Activated naive CD8-positive, alpha-beta T cell treated with anti-CD3 and anti-CD28 coated beads for 36 hours (primary cell): ENCODE measurements around the gene ADCY5. TPM values are rescaled to one million over a fixed set of nuclear protein-coding genes. Genes with fewer than 3 reads are reported as not detected.

Source experiments
- DNase-seq: peaks from one replicate; pipeline ENCODE4 v3.0.0; 2021
- H3K27ac Mint-ChIP-seq: one replicate; pipeline ENCODE4 v1.8.0; 2022; ENCODE audit warnings: mild to moderate bottlenecking, moderate library complexity, mixed read lengths
- H3K27me3 Mint-ChIP-seq: one replicate; pipeline ENCODE4 v1.8.0; 2022; ENCODE audit warnings: mild to moderate bottlenecking, mixed read lengths
- H3K36me3 Mint-ChIP-seq: one replicate; pipeline ENCODE4 v1.8.0; 2021; ENCODE audit warnings: mild to moderate bottlenecking, mixed read lengths
- H3K4me1 Mint-ChIP-seq: one replicate; pipeline ENCODE4 v1.8.0; 2021; ENCODE audit warnings: mixed read lengths
- H3K4me3 Mint-ChIP-seq: one replicate; pipeline ENCODE4 v1.8.0; 2022; ENCODE audit warnings: mild to moderate bottlenecking, moderate library complexity, mixed read lengths
- H3K9me3 Mint-ChIP-seq: one replicate; pipeline ENCODE4 v1.8.0; 2022; ENCODE audit warnings: mixed read lengths
- total RNA-seq, 2 experiments: library from RNA; stranded (reverse); gene quantifications; one replicate each; pipeline ENCODE4 v1.2.3, GENCODE V29; 2021

The ADCY5 gene
- total RNA-seq, 2 experiments from 2014 or later = not detected

GRCh38 chr3:123412076-123412475 is 36.8 kb downstream of the ADCY5 start:
- DNase-seq = no peak
- no peaks in the 10 kb centered on the region for H3K27me3 Mint-ChIP-seq
- H3K4me1 Mint-ChIP-seq = no peaks in the 10 kb centered on the region
- no peak overlapping the region for H3K4me3 Mint-ChIP-seq
- no peaks in the 10 kb centered on the region for H3K36me3 Mint-ChIP-seq
- no peaks in the 10 kb centered on the region for H3K9me3 Mint-ChIP-seq
- no peak overlapping the region for H3K27ac Mint-ChIP-seq

- no peaks in the 10 kb centered on the region for H3K36me3 Mint-ChIP-seq
- H3K4me1 Mint-ChIP-seq = no peaks in the 10 kb centered on the region
- no peaks in the 10 kb centered on the region for H3K27me3 Mint-ChIP-seq
- H3K4me3 Mint-ChIP-seq = no peak overlapping the region
- no peaks in the 10 kb centered on the region for H3K9me3 Mint-ChIP-seq
- H3K27ac Mint-ChIP-seq = no peak overlapping the region
- DNase-seq = no peak
Measured at GRCh38 chr3:123411340-123412040, 37.4 kb downstream of the ADCY5 start.

GRCh38 chr3:123410149-123410515 is 38.8 kb downstream of the ADCY5 start:
- Mint-ChIP-seq H3K4me1 (no peaks in the 10 kb centered on the region), H3K27ac (no peak overlapping the region), H3K36me3 (no peaks in the 10 kb centered on the region), H3K4me3 (no peak overlapping the region), H3K9me3 (no peaks in the 10 kb centered on the region), H3K27me3 (no peaks in the 10 kb centered on the region)
- no peak for DNase-seq

- no peak overlapping the region for H3K27ac Mint-ChIP-seq
- DNase-seq = no peak
- H3K4me1 Mint-ChIP-seq = no peaks in the 10 kb centered on the region
- no peaks in the 10 kb centered on the region for H3K36me3 Mint-ChIP-seq
- no peaks in the 10 kb centered on the region for H3K9me3 Mint-ChIP-seq
- H3K4me3 Mint-ChIP-seq = no peak overlapping the region
- no peaks in the 10 kb centered on the region for H3K27me3 Mint-ChIP-seq
Measured at GRCh38 chr3:123409443-123410148, 39.3 kb downstream of the ADCY5 start.

GRCh38 chr3:123406598-123406997 is 42.3 kb downstream of the ADCY5 start:
- H3K36me3 Mint-ChIP-seq = no peaks in the 10 kb centered on the region
- no peak for DNase-seq
- no peaks in the 10 kb centered on the region for H3K4me1 Mint-ChIP-seq
- no peak overlapping the region for H3K4me3 Mint-ChIP-seq
- no peaks in the 10 kb centered on the region for H3K27me3 Mint-ChIP-seq
- no peaks in the 10 kb centered on the region for H3K9me3 Mint-ChIP-seq
- no peak overlapping the region for H3K27ac Mint-ChIP-seq

GRCh38 chr3:123405936-123406510 is 42.9 kb downstream of the ADCY5 start:
- no peaks in the 10 kb centered on the region for H3K9me3 Mint-ChIP-seq
- no peak overlapping the region for H3K4me3 Mint-ChIP-seq
- H3K4me1 Mint-ChIP-seq = no peaks in the 10 kb centered on the region
- H3K27me3 Mint-ChIP-seq = no peaks in the 10 kb centered on the region
- H3K27ac Mint-ChIP-seq = no peak overlapping the region
- H3K36me3 Mint-ChIP-seq = no peaks in the 10 kb centered on the region
- DNase-seq = no peak

GRCh38 chr3:123405021-123405420 is 43.9 kb downstream of the ADCY5 start:
- Mint-ChIP-seq H3K9me3 (no peaks in the 10 kb centered on the region), H3K27ac (no peak overlapping the region), H3K27me3 (no peaks in the 10 kb centered on the region), H3K36me3 (no peaks in the 10 kb centered on the region), H3K4me1 (no peaks in the 10 kb centered on the region), H3K4me3 (no peak overlapping the region)
- no peak for DNase-seq

- no peak overlapping the region for H3K27ac Mint-ChIP-seq
- H3K4me1 Mint-ChIP-seq = no peaks in the 10 kb centered on the region
- H3K36me3 Mint-ChIP-seq = no peaks in the 10 kb centered on the region
- H3K4me3 Mint-ChIP-seq = no peak overlapping the region
- no peak for DNase-seq
- no peaks in the 10 kb centered on the region for H3K9me3 Mint-ChIP-seq
- H3K27me3 Mint-ChIP-seq = no peaks in the 10 kb centered on the region
Measured at GRCh38 chr3:123404391-123404790, 44.5 kb downstream of the ADCY5 start.

- H3K9me3 Mint-ChIP-seq = no peaks in the 10 kb centered on the region
- peaks cover 5% of the 10 kb centered on the region for H3K27me3 Mint-ChIP-seq
- H3K4me1 Mint-ChIP-seq = no peaks in the 10 kb centered on the region
- DNase-seq = no peak
- no peak overlapping the region for H3K4me3 Mint-ChIP-seq
- no peaks in the 10 kb centered on the region for H3K36me3 Mint-ChIP-seq
- no peak overlapping the region for H3K27ac Mint-ChIP-seq
Measured at GRCh38 chr3:123401836-123402530, 46.9 kb downstream of the ADCY5 start.

- H3K27me3 Mint-ChIP-seq = peaks cover 13% of the 10 kb centered on the region
- H3K27ac Mint-ChIP-seq = no peak overlapping the region
- H3K36me3 Mint-ChIP-seq = no peaks in the 10 kb centered on the region
- H3K4me1 Mint-ChIP-seq = no peaks in the 10 kb centered on the region
- H3K9me3 Mint-ChIP-seq = no peaks in the 10 kb centered on the region
- no peak for DNase-seq
- H3K4me3 Mint-ChIP-seq = no peak overlapping the region
Measured at GRCh38 chr3:123400169-123400568, 48.7 kb downstream of the ADCY5 start.

GRCh38 chr3:123399653-123400052 is 49.2 kb downstream of the ADCY5 start:
- no peak for DNase-seq
- H3K36me3 Mint-ChIP-seq = no peaks in the 10 kb centered on the region
- H3K27ac Mint-ChIP-seq = no peak overlapping the region
- no peaks in the 10 kb centered on the region for H3K4me1 Mint-ChIP-seq
- peaks cover 15% of the 10 kb centered on the region for H3K27me3 Mint-ChIP-seq
- H3K4me3 Mint-ChIP-seq = no peak overlapping the region
- H3K9me3 Mint-ChIP-seq = no peaks in the 10 kb centered on the region

- Mint-ChIP-seq H3K4me3 (no peak overlapping the region), H3K9me3 (no peaks in the 10 kb centered on the region), H3K27ac (no peak overlapping the region), H3K4me1 (no peaks in the 10 kb centered on the region), H3K27me3 (peaks cover 22% of the 10 kb centered on the region), H3K36me3 (no peaks in the 10 kb centered on the region)
- DNase-seq = no peak
Measured at GRCh38 chr3:123397921-123398785, 50.7 kb downstream of the ADCY5 start.

- Mint-ChIP-seq H3K27me3 (peaks cover 22% of the 10 kb centered on the region), H3K4me3 (no peak overlapping the region), H3K9me3 (no peaks in the 10 kb centered on the region), H3K27ac (no peak overlapping the region), H3K4me1 (no peaks in the 10 kb centered on the region), H3K36me3 (no peaks in the 10 kb centered on the region)
- no peak for DNase-seq
Measured at GRCh38 chr3:123397050-123397590, 51.8 kb downstream of the ADCY5 start.

GRCh38 chr3:123396171-123397049 is 52.5 kb downstream of the ADCY5 start:
- H3K4me1 Mint-ChIP-seq = no peaks in the 10 kb centered on the region
- H3K27ac Mint-ChIP-seq = no peak overlapping the region
- DNase-seq = no peak
- no peak overlapping the region for H3K4me3 Mint-ChIP-seq
- peaks cover 22% of the 10 kb centered on the region for H3K27me3 Mint-ChIP-seq
- H3K9me3 Mint-ChIP-seq = no peaks in the 10 kb centered on the region
- H3K36me3 Mint-ChIP-seq = no peaks in the 10 kb centered on the region
